ENCODE results near the gene FCRL4.

Gene FCRL4

DNA sequence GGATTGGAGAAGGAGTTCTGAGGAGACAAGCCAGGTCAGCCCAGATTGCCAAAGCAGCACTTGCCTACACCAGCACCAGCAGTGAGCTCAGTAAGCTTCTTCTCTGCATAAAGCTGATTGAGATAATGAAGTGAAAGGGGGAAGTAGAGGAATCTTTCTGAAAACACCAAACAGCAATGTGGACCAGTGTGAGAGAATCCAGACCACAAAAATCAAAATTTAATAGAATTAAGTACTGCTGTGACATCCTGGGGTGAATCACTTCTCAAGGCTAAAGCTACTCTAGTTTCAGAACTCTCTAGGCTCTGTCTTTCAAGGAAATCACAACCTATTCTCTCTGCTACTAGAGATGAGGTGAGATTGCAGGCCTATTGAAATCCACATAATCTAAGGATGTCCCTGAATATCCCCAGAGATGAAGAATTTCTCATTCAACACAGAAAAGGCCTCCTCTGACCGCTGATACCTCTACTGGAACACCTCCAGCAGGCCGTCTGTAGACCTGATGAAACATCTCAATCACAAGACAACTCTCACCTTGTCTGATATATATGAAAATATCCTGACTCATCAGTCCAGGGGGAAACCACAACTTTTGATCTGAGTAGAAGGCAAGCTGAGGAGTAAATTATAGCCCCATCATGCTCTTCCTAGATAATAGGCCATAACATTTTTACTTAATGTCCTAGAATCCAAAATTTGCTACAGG lies at the start of gene FCRL4:
Gene FCRL4 (minus strand): TSS at position 127 of the 709 bp plus-strand sequence. CDS start 141 bp downstream, outside the sequence.
- no peak for DNase-seq (ENCODE audit: insufficient read length, low spot score)
- no peak for FAIRE-seq
- TF ChIP-seq, protein P1, sequence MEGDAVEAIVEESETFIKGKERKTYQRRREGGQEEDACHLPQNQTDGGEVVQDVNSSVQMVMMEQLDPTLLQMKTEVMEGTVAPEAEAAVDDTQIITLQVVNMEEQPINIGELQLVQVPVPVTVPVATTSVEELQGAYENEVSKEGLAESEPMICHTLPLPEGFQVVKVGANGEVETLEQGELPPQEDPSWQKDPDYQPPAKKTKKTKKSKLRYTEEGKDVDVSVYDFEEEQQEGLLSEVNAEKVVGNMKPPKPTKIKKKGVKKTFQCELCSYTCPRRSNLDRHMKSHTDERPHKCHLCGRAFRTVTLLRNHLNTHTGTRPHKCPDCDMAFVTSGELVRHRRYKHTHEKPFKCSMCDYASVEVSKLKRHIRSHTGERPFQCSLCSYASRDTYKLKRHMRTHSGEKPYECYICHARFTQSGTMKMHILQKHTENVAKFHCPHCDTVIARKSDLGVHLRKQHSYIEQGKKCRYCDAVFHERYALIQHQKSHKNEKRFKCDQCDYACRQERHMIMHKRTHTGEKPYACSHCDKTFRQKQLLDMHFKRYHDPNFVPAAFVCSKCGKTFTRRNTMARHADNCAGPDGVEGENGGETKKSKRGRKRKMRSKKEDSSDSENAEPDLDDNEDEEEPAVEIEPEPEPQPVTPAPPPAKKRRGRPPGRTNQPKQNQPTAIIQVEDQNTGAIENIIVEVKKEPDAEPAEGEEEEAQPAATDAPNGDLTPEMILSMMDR (IDR thresholded peaks at IDR 0.05; ENCODE audit: insufficient read depth, missing control alignments), result no peak

DNA sequence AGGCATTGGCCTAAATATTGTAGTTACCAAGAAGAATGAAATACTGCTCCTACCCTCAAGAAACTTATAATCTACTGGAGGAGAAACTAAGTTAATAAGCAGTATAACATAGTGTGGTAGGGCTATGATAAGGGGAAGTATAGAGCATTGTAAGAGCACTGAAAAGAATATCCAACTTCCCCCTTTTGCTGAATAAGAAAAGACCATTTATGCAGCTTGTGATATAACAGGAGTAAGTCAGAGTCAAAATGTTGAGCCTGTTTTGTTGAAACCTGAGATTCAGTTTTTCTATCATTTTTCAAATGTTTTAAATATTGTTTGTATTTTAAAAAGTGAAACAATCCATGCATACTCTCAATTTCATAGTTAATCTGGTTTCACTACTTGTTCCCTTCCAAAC lies 48.3 kb upstream of the FCRL4 start:
- DNase-seq (ENCODE audit: insufficient read length, low spot score) (no peak), FAIRE-seq (peak; percentile 11)
- TF ChIP-seq, protein P1 (IDR thresholded peaks at IDR 0.05; ENCODE audit: insufficient read depth, missing control alignments), result no peak

DNA sequence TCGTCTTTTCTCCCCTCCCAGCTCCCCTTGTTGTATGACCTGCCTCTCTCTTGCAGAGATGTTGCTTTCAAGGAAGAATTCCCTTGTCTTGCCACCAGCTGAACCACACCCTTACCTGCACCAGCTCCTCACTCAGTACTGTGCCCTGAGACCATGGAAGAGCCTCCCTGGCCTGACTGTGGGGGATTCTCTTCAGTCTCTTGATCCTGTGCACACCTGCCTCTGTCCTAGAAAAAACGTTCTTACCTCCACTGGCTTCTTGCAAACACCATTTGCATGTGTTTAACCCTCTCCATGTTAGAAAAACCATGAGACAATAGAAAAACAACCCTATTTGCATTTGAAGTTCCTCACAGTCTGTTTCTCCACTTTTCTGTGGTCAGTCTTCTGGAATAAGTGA lies 43.3 kb upstream of the FCRL4 start:
- TF ChIP-seq, protein P1 (IDR thresholded peaks at IDR 0.05; ENCODE audit: insufficient read depth, missing control alignments), result no peak
- DNase-seq (ENCODE audit: insufficient read length, low spot score), result no peak
- peak; percentile 46 for FAIRE-seq

DNA sequence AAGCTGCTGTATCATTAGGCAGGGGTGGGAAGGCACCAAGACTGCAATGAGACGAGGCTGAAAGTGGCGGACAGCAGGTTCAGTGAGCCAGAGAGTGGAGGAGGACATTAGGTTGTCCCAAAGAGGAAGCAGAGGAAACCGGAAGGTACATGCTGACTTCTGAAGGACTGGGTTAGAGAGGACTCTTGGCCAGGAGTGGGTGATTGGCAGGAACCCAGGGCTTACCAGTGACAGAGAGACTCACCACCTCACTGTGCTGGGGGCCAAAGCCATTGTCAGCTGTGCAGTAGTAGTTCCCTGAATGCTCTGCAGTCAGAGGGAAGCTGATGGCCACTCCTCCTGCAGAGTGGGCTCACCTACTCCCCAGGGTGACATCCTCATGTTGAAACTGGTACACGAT lies 41.9 kb upstream of the FCRL4 start:
- no peak for DNase-seq (ENCODE audit: insufficient read length, low spot score)
- no peak for FAIRE-seq
- TF ChIP-seq, protein P1 (IDR thresholded peaks at IDR 0.05; ENCODE audit: insufficient read depth, missing control alignments), result no peak

DNA sequence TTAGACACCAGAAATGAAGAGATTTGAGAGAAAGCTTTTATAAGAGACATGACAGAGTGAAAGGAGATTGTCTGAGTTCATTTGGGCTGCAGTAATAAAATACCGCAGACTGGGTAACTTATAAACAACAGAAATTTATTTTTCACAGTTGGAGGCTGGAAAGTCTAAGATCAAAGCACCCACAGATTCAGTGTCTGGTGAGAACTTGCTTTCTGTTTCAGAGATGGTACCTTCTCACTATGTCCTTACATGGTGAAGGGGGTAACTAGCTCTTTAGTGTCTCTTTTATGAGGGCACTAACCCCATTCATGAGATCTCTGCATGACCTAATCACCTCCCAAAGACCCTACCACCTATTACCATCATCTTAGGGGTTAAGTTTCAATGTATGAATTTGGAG lies 30.9 kb upstream of the FCRL4 start:
- FAIRE-seq (no peak), DNase-seq (ENCODE audit: insufficient read length, low spot score) (no peak)
- TF ChIP-seq, protein P1 (IDR thresholded peaks at IDR 0.05; ENCODE audit: insufficient read depth, missing control alignments), result no peak

DNA sequence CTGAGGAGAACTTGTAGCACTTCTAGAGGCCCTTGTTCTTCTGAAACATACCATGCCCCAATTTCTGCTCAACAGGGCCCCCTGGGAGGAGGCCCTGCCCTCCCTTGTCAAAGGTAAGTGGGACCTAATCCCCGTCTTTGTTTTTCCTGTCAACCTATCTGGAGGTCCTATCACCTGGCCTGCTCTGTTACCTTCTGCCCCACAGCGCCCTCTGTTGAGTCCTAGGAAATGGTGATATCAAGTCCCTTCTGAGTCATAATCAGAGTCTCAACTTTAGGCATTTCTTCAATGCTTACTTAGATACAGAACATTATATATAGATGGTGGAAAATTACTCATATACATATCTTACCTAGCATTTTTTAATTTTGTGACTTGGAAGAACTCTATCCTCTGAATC lies 28.2 kb upstream of the FCRL4 start:
- FAIRE-seq (no peak), DNase-seq (ENCODE audit: insufficient read length, low spot score) (no peak)
- TF ChIP-seq, protein P1 (IDR thresholded peaks at IDR 0.05; ENCODE audit: insufficient read depth, missing control alignments), result peak; percentile 25

DNA sequence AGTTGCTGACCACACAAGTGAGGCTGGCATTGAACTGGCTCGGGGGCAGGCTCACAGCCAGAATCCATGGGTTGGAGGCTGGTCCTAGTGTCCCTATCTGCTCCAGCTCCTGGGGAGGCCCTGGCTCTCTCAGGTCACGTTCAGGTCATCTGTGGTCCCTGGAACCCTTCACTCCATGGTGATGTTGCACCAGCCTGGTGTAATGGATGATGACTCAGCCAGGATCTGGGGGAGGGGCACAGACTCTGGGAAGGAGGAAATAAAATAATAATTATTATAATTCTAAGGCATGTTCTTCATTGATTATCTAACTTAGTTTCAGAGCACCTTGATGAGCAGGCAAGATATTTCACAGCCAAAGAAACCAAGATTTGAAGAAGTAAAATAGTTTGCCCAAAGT lies 26.6 kb upstream of the FCRL4 start:
- FAIRE-seq (no peak), DNase-seq (ENCODE audit: insufficient read length, low spot score) (no peak)
- TF ChIP-seq, protein P1 (IDR thresholded peaks at IDR 0.05; ENCODE audit: insufficient read depth, missing control alignments), result no peak
